ENCODE data around the gene ADAM17.

Gene ADAM17

GRCh38 chr2:9471206-9471605, 84.4 kb downstream of the ADAM17 start:
- no peak for DNase-seq (ENCODE audit: low spot score)

- no peak for DNase-seq (ENCODE audit: low spot score)
Measured at GRCh38 chr2:9467687-9468086, 87.9 kb downstream of the ADAM17 start.

GRCh38 chr2:9466147-9466683, 89.4 kb downstream of the ADAM17 start:
- no peak for DNase-seq (ENCODE audit: low spot score)

DNA sequence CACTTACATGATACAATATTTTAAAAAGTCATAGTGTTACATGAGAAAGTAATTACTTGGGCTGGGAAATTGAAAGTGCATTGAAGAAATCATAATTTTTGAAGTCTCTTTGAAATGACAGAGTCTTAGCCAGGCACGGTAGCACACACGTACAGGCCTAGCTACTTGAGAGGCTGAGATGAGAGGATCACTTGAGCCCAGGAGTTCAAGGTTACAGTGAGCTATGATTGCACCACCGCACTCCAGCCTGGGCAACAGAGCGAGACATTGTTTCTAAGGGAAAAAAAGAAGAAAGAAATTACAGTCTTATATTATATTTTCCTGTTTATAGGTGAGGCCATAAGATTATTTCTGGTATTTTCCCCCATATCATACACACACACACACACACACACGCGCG, 90.5 kb downstream of the ADAM17 start:
- no peak for DNase-seq (ENCODE audit: low spot score)

GRCh38 chr2:9463698-9464034, 92.0 kb downstream of the ADAM17 start:
- DNase-seq (ENCODE audit: low spot score) = no peak

GRCh38 chr2:9462886-9463697, 92.5 kb downstream of the ADAM17 start:
- DNase-seq (ENCODE audit: low spot score) = no peak

GRCh38 chr2:9462313-9462712, 93.3 kb downstream of the ADAM17 start:
- no peak for DNase-seq (ENCODE audit: low spot score)

DNA sequence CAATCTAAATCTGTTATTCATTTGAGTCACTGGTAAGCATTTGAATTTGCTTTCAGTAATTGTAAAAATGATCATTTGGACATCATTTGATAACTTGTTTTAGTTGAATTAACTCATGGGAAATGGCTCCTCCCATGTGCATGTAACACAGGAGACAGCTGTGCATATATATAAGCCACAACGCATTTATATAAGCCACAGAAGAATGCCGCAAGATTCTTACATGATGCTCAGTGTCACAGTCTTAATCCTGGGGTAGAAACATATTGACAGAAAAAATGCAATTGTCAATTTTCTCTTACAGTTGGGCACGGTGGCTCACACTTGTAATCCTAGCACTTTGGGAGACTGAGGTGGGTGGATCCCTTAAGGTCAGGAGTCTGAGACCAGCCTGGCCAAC, 94.6 kb downstream of the ADAM17 start:
- DNase-seq (ENCODE audit: low spot score) = no peak

- DNase-seq (ENCODE audit: low spot score) = no peak
Measured at GRCh38 chr2:9460441-9461017, 95.1 kb downstream of the ADAM17 start.

DNA sequence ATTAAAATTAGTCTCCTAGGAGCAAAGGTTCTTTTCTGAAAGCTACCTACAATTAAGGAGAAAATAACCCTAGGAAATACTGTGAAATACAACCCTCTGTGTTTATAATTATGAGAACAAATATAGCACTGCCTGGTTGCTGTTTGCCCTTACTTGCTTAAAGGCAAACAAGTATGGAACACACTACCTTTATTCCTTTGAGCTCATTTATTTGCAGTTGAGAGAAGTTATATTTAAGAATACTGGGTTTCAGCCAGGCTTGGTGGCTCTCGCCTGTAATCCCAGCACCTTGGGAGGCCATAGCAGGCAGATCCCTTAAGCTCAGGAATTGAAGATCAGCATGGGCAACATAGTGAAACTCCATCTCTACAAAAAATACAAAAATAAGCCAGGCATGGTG, 104.4 kb downstream of the ADAM17 start:
- no peak for DNase-seq (ENCODE audit: low spot score)

- DNase-seq (ENCODE audit: low spot score) = no peak
Measured at GRCh38 chr2:9445089-9445488, 110.5 kb downstream of the ADAM17 start.

- DNase-seq (ENCODE audit: low spot score) = no peak
Measured at GRCh38 chr2:9443526-9443925, 112.1 kb downstream of the ADAM17 start.

DNA sequence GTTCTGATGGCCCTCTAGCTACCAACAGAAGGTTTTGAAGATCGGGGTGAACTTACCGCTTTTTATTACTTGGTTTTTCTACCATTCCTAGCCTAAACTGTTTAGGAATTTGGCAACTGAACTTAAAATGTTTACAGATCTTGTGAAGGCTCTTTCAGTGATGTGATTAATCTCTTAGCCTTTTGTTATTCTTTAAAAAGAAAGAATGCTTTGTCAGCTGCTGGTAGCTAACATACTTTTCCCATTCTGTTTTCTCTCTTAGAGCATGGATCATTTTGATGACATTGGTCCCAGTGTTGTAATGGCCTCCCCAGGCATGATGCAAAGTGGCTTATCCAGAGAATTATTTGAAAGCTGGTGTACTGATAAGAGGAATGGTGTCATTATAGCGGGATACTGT, 114.1 kb downstream of the ADAM17 start:
- DNase-seq (ENCODE audit: low spot score) = no peak

DNA sequence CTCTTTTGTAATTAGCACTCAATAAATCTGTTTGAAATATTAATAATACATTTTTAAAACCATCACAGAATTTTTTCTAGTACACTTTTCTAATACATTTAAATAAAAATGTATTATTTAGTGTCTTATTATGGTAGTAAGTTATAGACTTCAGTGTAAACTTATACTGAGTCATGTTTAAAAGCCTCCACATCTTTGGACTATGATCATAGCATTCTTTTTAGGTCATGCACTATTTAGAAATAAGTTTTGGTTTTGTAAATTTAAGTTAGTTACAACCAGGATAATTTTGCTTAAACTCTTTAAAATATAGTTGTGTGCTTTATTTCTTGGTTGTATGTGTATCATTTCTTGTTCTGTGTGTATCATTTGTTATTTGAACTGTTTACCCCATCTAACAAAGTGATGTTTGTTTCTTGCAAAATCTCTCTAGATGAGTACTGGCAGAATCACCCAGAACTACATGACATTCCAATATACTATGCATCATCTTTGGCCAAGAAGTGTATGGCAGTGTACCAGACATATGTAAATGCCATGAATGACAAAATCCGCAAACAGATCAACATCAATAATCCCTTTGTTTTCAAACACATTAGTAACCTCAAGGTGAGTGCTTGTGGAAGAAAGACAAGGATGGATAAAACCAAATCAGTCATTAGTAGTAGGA, 115.4 kb downstream of the ADAM17 start:
- no peak for DNase-seq (ENCODE audit: low spot score)

DNA sequence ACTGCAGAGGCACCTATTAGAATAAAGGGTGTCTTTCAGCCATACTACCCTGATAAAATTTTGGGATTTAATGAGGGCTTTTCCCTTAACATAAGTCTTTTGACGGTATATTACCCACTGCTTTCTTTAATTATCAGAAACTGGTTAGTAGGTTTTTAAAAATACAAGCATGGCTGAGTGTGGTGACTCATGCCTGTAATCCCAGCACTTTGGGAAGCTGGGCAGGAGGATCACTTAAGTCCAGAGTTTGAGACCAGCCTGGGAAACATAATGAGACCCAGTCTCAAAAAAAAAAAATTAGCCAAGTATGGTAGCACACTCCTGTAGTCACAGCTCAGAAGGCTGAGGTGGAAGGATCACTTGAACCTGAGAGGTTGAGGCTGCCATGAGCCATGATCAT, 116.1 kb downstream of the ADAM17 start:
- no peak for DNase-seq (ENCODE audit: low spot score)
